B cell (primary cell): ENCODE data around the gene ICAM4. TPM values are rescaled to one million over a fixed set of nuclear protein-coding genes. Genes with fewer than 3 reads are reported as not detected.

Source experiments
- ATAC-seq: fragments of 200-7000 bp; cut with Tn5 transposase; one replicate; pipeline ENCODE4 v1.10.0; 2021; ENCODE audit warnings: low read depth, mild to moderate bottlenecking, moderate number of reproducible peaks, moderate library complexity
- CTCF ChIA-PET: fragments of 350-600 bp; sonication (Branson Sonifier 250); formaldehyde crosslinking; loops from one replicate; lab custom pipeline; 2021; ENCODE audit warnings: antibody characterized with exemption, inconsistent platforms; lab: Charles Lee
- POLR2A ChIA-PET: fragments of 350-600 bp; sonication (Branson Sonifier 250); formaldehyde crosslinking; loops from one replicate; lab custom pipeline; 2021; ENCODE audit warnings: antibody characterized with exemption; lab: Charles Lee
- DNase-seq: peaks from one replicate; pipeline ENCODE4 v3.0.0; 2013
- H2AFZ ChIP-seq: 2 replicates; pipeline ENCODE4 v1.6.1; 2012; ENCODE audit warnings: mild to moderate bottlenecking, low read depth, low read length; ENCODE audit not compliant: insufficient read depth, poor library complexity, severe bottlenecking
- H3K27ac ChIP-seq, 2 donors: 1 replicate in 1 of 2; 2 replicates in 1 of 2; pipeline ENCODE4 v1.5.1; 2012 to 2013; ENCODE audit warnings: low read length in 2 of 2, mild to moderate bottlenecking in 2 of 2, moderate library complexity in 1 of 2
- H3K27me3 ChIP-seq, 4 experiments: fragments of 200-600 bp in 1 of 4; sonication (generic) in 1 of 4; replicated peaks in 1 of 4; 1 replicate in 2 of 4; 2 replicates in 2 of 4; pipeline versions ENCODE4 v1.6.1 to v1.7.0; 2013 to 2016; ENCODE audit warnings: low read length in 3 of 4, mild to moderate bottlenecking in 2 of 4, mixed read lengths in 1 of 4, moderate library complexity in 1 of 4; ENCODE audit not compliant: insufficient read depth in 4 of 4, control insufficient read depth in 3 of 4; ENCODE audit errors: control extremely low read depth in 1 of 4
- H3K36me3 ChIP-seq, 2 experiments: replicated peaks in 1 of 2; 1 replicate in 1 of 2; 2 replicates in 1 of 2; pipeline versions ENCODE4 v1.6.1 to v1.7.1; 2013; ENCODE audit warnings: low read length in 1 of 2; ENCODE audit not compliant: insufficient read depth in 2 of 2, control insufficient read depth in 1 of 2; ENCODE audit errors: control extremely low read depth in 1 of 2, extremely low read depth in 1 of 2
- H3K4me1 ChIP-seq, 2 donors: fragments of 200-600 bp in 1 of 2; sonication (generic) in 1 of 2; 1 replicate in 1 of 2; 2 replicates in 1 of 2; pipeline versions ENCODE4 v1.5.1 to v1.6.1; 2013 to 2017; ENCODE audit warnings: low read length in 2 of 2; ENCODE audit not compliant: control insufficient read depth in 2 of 2, insufficient read depth in 2 of 2
- H3K4me2 ChIP-seq: replicated peaks from 2 replicates; pipeline ENCODE3; 2012; ENCODE audit warnings: mild to moderate bottlenecking, low read depth, low read length; ENCODE audit not compliant: poor library complexity, severe bottlenecking
- H3K4me3 ChIP-seq, 5 experiments: fragments of 200-600 bp in 1 of 5; sonication (generic) in 1 of 5; 1 replicate in 3 of 5; 2 replicates in 2 of 5; pipeline versions ENCODE4 v1.5.1 to v1.7.0; 2011 to 2016; ENCODE audit warnings: low read length in 4 of 5, mild to moderate bottlenecking in 4 of 5, low read depth in 2 of 5, control low read depth in 1 of 5, moderate library complexity in 1 of 5; ENCODE audit not compliant: insufficient read depth in 1 of 5; ENCODE audit errors: control extremely low read depth in 1 of 5, extremely low read depth in 1 of 5
- H3K79me2 ChIP-seq: fragments of 200-600 bp; sonication (generic); one replicate; pipeline ENCODE4 v1.6.0; 2016; ENCODE audit warnings: low read length; ENCODE audit not compliant: control insufficient read depth, insufficient read depth
- H3K9ac ChIP-seq: fragments of 200-600 bp; sonication (generic); 2 replicates; pipeline ENCODE4 v1.6.1; 2017; ENCODE audit warnings: mild to moderate bottlenecking, low read length, moderate library complexity
- H3K9me3 ChIP-seq, 3 donors: one replicate each; pipeline versions ENCODE4 v1.6.1 to v1.7.1; 2013; ENCODE audit warnings: low read length in 2 of 3; ENCODE audit not compliant: control insufficient read depth in 2 of 3, insufficient read depth in 1 of 3; ENCODE audit errors: control extremely low read depth in 1 of 3
- H4K20me1 ChIP-seq: 2 replicates; pipeline ENCODE4 v1.6.0; 2012; ENCODE audit warnings: mild to moderate bottlenecking, low read length; ENCODE audit not compliant: insufficient read depth, control insufficient read depth, poor library complexity, severe bottlenecking
- H3K27ac Mint-ChIP-seq: one replicate; pipeline ENCODE4 v1.8.0; 2021; ENCODE audit warnings: mixed read lengths
- H3K27me3 Mint-ChIP-seq: one replicate; pipeline ENCODE4 v1.8.0; 2021; ENCODE audit warnings: mixed read lengths
- H3K4me1 Mint-ChIP-seq: one replicate; pipeline ENCODE4 v1.8.0; 2021; ENCODE audit warnings: mixed read lengths
- H3K4me3 Mint-ChIP-seq: one replicate; pipeline ENCODE4 v1.8.0; 2021; ENCODE audit warnings: mixed read lengths
- H3K9me3 Mint-ChIP-seq: one replicate; pipeline ENCODE4 v1.8.0; 2022; ENCODE audit warnings: mixed read lengths; ENCODE audit not compliant: insufficient read depth
- EZH2 ChIP-seq: IDR thresholded peaks from 2 replicates; pipeline ENCODE4 v1.6.1; 2012; ENCODE audit warnings: borderline replicate concordance, low read depth, mild to moderate bottlenecking, moderate library complexity, low read length; ENCODE audit not compliant: insufficient read depth, poor library complexity, severe bottlenecking
- WGBS: methylation state at CpG from one replicate; pipeline ENCODE4 v1.1.5; 2013; ENCODE audit warnings: missing lambda C conversion rate; ENCODE audit not compliant: insufficient coverage; 5-methylcytosine and 5-hydroxymethylcytosine counted together
- intact Hi-C: fragments of 100-400 bp; cut with micrococcal nuclease; formaldehyde crosslinking; loops from one replicate; pipeline ENCODE4 v1.10.0; 2022
- polyA plus RNA-seq: library from polyadenylated mRNA; depleted of rRNA; stranded (reverse); fragments of >200 nt; gene quantifications from 2 replicates; pipeline ENCODE4 v1.2.3, GENCODE V29; 2012
- total RNA-seq, 2 donors: library from RNA; stranded (reverse); fragments of 120-200 nt in 1 of 2; gene quantifications; 1 replicate in 1 of 2; 2 replicates in 1 of 2; pipeline versions ENCODE4 v1.2.3 to v1.2.4, GENCODE V29; 2013 to 2022
- TF ChIP-seq, protein P1 (sequence below): fragments of 200-600 bp; IDR thresholded peaks from one replicate; pipeline ENCODE4 v1.8.0; 2022; ENCODE audit warnings: antibody characterized with exemption, mild to moderate bottlenecking

ICAM4 gene
- total and polyA plus RNA-seq, 2 donors (not counting 1 experiment from before 2014, with no cell fraction given) = 0.44 to 0.78 TPM

- H3K4me3 Mint-ChIP-seq = no peak overlapping the region
- Histone ChIP-seq H3K27ac (no peak overlapping the region), H3K4me3 (no peak overlapping the region), H2AFZ (no peak overlapping the region), H3K27me3 (no peaks in the 10 kb centered on the region), H3K9ac (no peak overlapping the region), H4K20me1 (no peaks in the 10 kb centered on the region), H3K9me3 (no peaks in the 10 kb centered on the region), H3K36me3 (no peaks in the 10 kb centered on the region), H3K4me2 (no peak overlapping the region), H3K79me2 (no peaks in the 10 kb centered on the region), H3K4me1 (peaks cover 3 to 13% of the 10 kb centered on the region in 2 donors)
- ATAC-seq (peak; percentile 68), DNase-seq (no peak)
- no peaks in the 10 kb centered on the region for H3K27me3 Mint-ChIP-seq
- H3K27ac Mint-ChIP-seq = peak overlapping the region; percentile 84
- H3K9me3 Mint-ChIP-seq = no peaks in the 10 kb centered on the region
- H3K4me1 Mint-ChIP-seq = peaks cover 20% of the 10 kb centered on the region
- TF ChIP-seq EZH2 = no peak
- TF ChIP-seq, protein P1, sequence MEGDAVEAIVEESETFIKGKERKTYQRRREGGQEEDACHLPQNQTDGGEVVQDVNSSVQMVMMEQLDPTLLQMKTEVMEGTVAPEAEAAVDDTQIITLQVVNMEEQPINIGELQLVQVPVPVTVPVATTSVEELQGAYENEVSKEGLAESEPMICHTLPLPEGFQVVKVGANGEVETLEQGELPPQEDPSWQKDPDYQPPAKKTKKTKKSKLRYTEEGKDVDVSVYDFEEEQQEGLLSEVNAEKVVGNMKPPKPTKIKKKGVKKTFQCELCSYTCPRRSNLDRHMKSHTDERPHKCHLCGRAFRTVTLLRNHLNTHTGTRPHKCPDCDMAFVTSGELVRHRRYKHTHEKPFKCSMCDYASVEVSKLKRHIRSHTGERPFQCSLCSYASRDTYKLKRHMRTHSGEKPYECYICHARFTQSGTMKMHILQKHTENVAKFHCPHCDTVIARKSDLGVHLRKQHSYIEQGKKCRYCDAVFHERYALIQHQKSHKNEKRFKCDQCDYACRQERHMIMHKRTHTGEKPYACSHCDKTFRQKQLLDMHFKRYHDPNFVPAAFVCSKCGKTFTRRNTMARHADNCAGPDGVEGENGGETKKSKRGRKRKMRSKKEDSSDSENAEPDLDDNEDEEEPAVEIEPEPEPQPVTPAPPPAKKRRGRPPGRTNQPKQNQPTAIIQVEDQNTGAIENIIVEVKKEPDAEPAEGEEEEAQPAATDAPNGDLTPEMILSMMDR = no peak
- 79% methylated on average over 5 of the region's 9 CpGs for WGBS
- POLR2A ChIA-PET = interaction anchor here (1.2 to 1.8 kb wide), 2 partner anchors 10 to 14 kb away, joined by 4 to 13 read pairs; no protein-coding TSS in a partner anchor
- CTCF ChIA-PET = interaction anchor here (0.9 to 9.0 kb wide), 4 partner anchors 15 to 147 kb away, joined by 3 to 236 read pairs (median 3); partner anchors contain the start of gene S1PR2
- intact Hi-C loops = no loop called here
Measured at GRCh38 chr19:10245189-10245939, 41.4 kb upstream of the ICAM4 start.

- Histone ChIP-seq H3K4me2 (no peak overlapping the region), H3K27me3 (no peaks in the 10 kb centered on the region), H3K4me3 (no peak overlapping the region), H3K9me3 (no peaks in the 10 kb centered on the region), H3K9ac (no peak overlapping the region), H3K4me1 (peaks cover 3 to 18% of the 10 kb centered on the region in 2 donors), H3K36me3 (no peaks in the 10 kb centered on the region), H4K20me1 (no peaks in the 10 kb centered on the region), H3K27ac (no peak overlapping the region), H2AFZ (no peak overlapping the region), H3K79me2 (no peaks in the 10 kb centered on the region)
- WGBS = 87% methylated on average over 4 of the region's 6 CpGs
- ATAC-seq = no peak
- no peak overlapping the region for H3K4me3 Mint-ChIP-seq
- peaks cover 20% of the 10 kb centered on the region for H3K4me1 Mint-ChIP-seq
- H3K27me3 Mint-ChIP-seq = no peaks in the 10 kb centered on the region
- ChIA-PET POLR2A (interaction anchor here (0.5 kb wide), 1 partner anchor 10 kb away, joined by 4 read pairs; no protein-coding TSS in a partner anchor), CTCF (interaction anchor here (0.7 to 9.0 kb wide), 2 partner anchors 8 to 16 kb away, joined by 3 to 236 read pairs; partner anchors contain the start of gene S1PR2)
- no peak for DNase-seq
- no peaks in the 10 kb centered on the region for H3K9me3 Mint-ChIP-seq
- TF ChIP-seq, protein P1 = no peak
- no peak overlapping the region for H3K27ac Mint-ChIP-seq
- intact Hi-C loops = no loop called here
Measured at GRCh38 chr19:10246511-10246910, 40.2 kb upstream of the ICAM4 start.
